Neural crest cell (in vitro differentiated cells): ENCODE results near the gene LENG1. TPM values are rescaled to one million over a fixed set of nuclear protein-coding genes. Genes with fewer than 3 reads are reported as not detected.

Experiments
- DNase-seq: peaks from one replicate; pipeline ENCODE4 v3.0.0; 2021; ENCODE audit warnings: low read depth, mixed read lengths, low spot score
- H3K27ac Mint-ChIP-seq: one replicate; pipeline ENCODE4 v1.8.0; 2021; ENCODE audit warnings: mild to moderate bottlenecking, mixed read lengths; ENCODE audit not compliant: unreplicated experiment
- H3K27me3 Mint-ChIP-seq: 2 replicates; pipeline ENCODE4 v1.8.0; 2021; ENCODE audit warnings: low read depth, mild to moderate bottlenecking, mixed read lengths
- H3K36me3 Mint-ChIP-seq: 2 replicates; pipeline ENCODE4 v1.8.0; 2021; ENCODE audit warnings: low read depth, mild to moderate bottlenecking, mixed read lengths
- H3K4me1 Mint-ChIP-seq: 2 replicates; pipeline ENCODE4 v1.8.0; 2021; ENCODE audit warnings: mixed read lengths
- H3K4me3 Mint-ChIP-seq: one replicate; pipeline ENCODE4 v1.8.0; 2021; ENCODE audit warnings: mild to moderate bottlenecking, mixed read lengths
- H3K9me3 Mint-ChIP-seq: 2 replicates; pipeline ENCODE4 v1.8.0; 2021; ENCODE audit warnings: mixed read lengths
- CTCF ChIP-seq: fragments of 200-600 bp; sonication (generic); conservative IDR thresholded peaks from 2 replicates; pipeline ENCODE4 v1.5.0; 2021; ENCODE audit warnings: antibody characterized with exemption, mild to moderate bottlenecking
- total RNA-seq: library from RNA; stranded (reverse); gene quantifications from 2 replicates; pipeline ENCODE4 v1.2.1, GENCODE V29; 2021

LENG1 gene
- total RNA-seq, 1 donor from 2014 or later, result 5.9 TPM

GRCh38 chr19:54158812-54159351 lies 639 bp downstream of the LENG1 start:
- Mint-ChIP-seq H3K27ac (peak overlapping the region; percentile 61), H3K36me3 (peaks cover 18% of the 10 kb centered on the region), H3K4me3 (peak overlapping the region; percentile 99), H3K4me1 (peaks cover 43% of the 10 kb centered on the region), H3K27me3 (peaks cover 15% of the 10 kb centered on the region), H3K9me3 (peaks cover 7% of the 10 kb centered on the region)
- no peak for DNase-seq
- TF ChIP-seq CTCF, result no peak

- H3K4me1 Mint-ChIP-seq, result peaks cover 34% of the 10 kb centered on the region
- no peak for TF ChIP-seq CTCF
- H3K4me3 Mint-ChIP-seq, result peak overlapping the region; percentile 78
- no peak for DNase-seq
- H3K9me3 Mint-ChIP-seq, result no peaks in the 10 kb centered on the region
- peaks cover 12% of the 10 kb centered on the region for H3K36me3 Mint-ChIP-seq
- H3K27me3 Mint-ChIP-seq, result peaks cover 7% of the 10 kb centered on the region
- H3K27ac Mint-ChIP-seq, result peak overlapping the region; percentile 16
Observed at GRCh38 chr19:54156953-54157352, 2.6 kb downstream of the LENG1 start.

GRCh38 chr19:54156490-54156889 lies 3.0 kb downstream of the LENG1 start:
- Mint-ChIP-seq H3K4me1 (peaks cover 34% of the 10 kb centered on the region), H3K4me3 (peak overlapping the region; percentile 78), H3K36me3 (peaks cover 12% of the 10 kb centered on the region), H3K27ac (peak overlapping the region; percentile 16), H3K27me3 (peaks cover 7% of the 10 kb centered on the region), H3K9me3 (no peaks in the 10 kb centered on the region)
- no peak for TF ChIP-seq CTCF
- DNase-seq, result no peak

- H3K27me3 Mint-ChIP-seq, result peaks cover 10% of the 10 kb centered on the region
- H3K9me3 Mint-ChIP-seq, result no peaks in the 10 kb centered on the region
- DNase-seq, result no peak
- peaks cover 16% of the 10 kb centered on the region for H3K36me3 Mint-ChIP-seq
- H3K4me1 Mint-ChIP-seq, result peaks cover 29% of the 10 kb centered on the region
- TF ChIP-seq CTCF, result no peak
- peak overlapping the region; percentile 35 for H3K27ac Mint-ChIP-seq
- peak overlapping the region; percentile 47 for H3K4me3 Mint-ChIP-seq
Observed at GRCh38 chr19:54155694-54156093, 3.8 kb downstream of the LENG1 start.

GRCh38 chr19:54154603-54155345 lies 4.7 kb downstream of the LENG1 start:
- Mint-ChIP-seq H3K27ac (no peak overlapping the region), H3K27me3 (peaks cover 7% of the 10 kb centered on the region), H3K36me3 (peaks cover 13% of the 10 kb centered on the region), H3K4me1 (peaks cover 21% of the 10 kb centered on the region), H3K4me3 (peak overlapping the region; percentile 65), H3K9me3 (no peaks in the 10 kb centered on the region)
- no peak for TF ChIP-seq CTCF
- DNase-seq, result no peak
